IMR-90 (cell line): ENCODE measurements around the gene DNAJB9. TPM values are rescaled to one million over a fixed set of nuclear protein-coding genes. Genes with fewer than 3 reads are reported as not detected.

Experiments used
- ATAC-seq: fragments of 200-7000 bp; cut with Tn5 transposase; 2 replicates; pipeline ENCODE4 v1.9.1; 2020; ENCODE audit warnings: low read depth, mild to moderate bottlenecking, moderate library complexity
- BruUV-seq: library from RNA; stranded (reverse); fragments of 400-500 nt; replicated peaks from 2 replicates; lab custom pipeline; 2021; lab: Mats Ljungman, UMichigan
- CTCF ChIA-PET: fragments of 300-600 bp; formaldehyde crosslinking; extraction: SDS; loops from one replicate; lab custom pipeline; 2021; ENCODE audit warnings: antibody characterized with exemption; lab: Yijun Ruan, JAX
- POLR2A ChIA-PET: fragments of 300-600 bp; sonication (Branson Sonifier 250); formaldehyde crosslinking; loops from one replicate; lab custom pipeline; 2022; ENCODE audit warnings: antibody characterized with exemption; ENCODE audit not compliant: unreplicated experiment; lab: Charles Lee
- DNase-seq: peaks from one replicate; pipeline ENCODE4 v3.0.0; 2013
- H2AFZ ChIP-seq: replicated peaks from 2 replicates; pipeline ENCODE3; 2013; ENCODE audit warnings: low read length, mild to moderate bottlenecking; ENCODE audit not compliant: poor library complexity
- H2AK5ac ChIP-seq: 2 replicates; pipeline ENCODE4 v1.6.1; 2013; ENCODE audit warnings: low read depth, low read length, inconsistent platforms
- H2AK9ac ChIP-seq: replicated peaks from 2 replicates; pipeline ENCODE3; 2013; ENCODE audit warnings: mild to moderate bottlenecking, low read depth, low read length, moderate library complexity; ENCODE audit not compliant: poor library complexity
- H2BK120ac ChIP-seq: 2 replicates; pipeline ENCODE4 v1.6.1; 2013; ENCODE audit warnings: low read depth, low read length, inconsistent platforms
- H2BK15ac ChIP-seq: 3 replicates; pipeline ENCODE4 v1.6.1; 2013; ENCODE audit warnings: low read depth, low read length, inconsistent platforms
- H2BK20ac ChIP-seq: 2 replicates; pipeline ENCODE4 v1.6.1; 2013; ENCODE audit warnings: low read depth, mild to moderate bottlenecking, inconsistent platforms, low read length, moderate library complexity
- H2BK5ac ChIP-seq: 2 replicates; pipeline ENCODE4 v1.6.1; 2013; ENCODE audit warnings: mild to moderate bottlenecking, low read depth, low read length, inconsistent platforms; ENCODE audit not compliant: poor library complexity, severe bottlenecking
- H3K14ac ChIP-seq: replicated peaks from 2 replicates; pipeline ENCODE4 v1.6.1; 2013; ENCODE audit warnings: low read depth, low read length, inconsistent platforms
- H3K18ac ChIP-seq: 2 replicates; pipeline ENCODE4 v1.6.1; 2013; ENCODE audit warnings: low read depth, low read length, control low read depth
- H3K23ac ChIP-seq: 2 replicates; pipeline ENCODE4 v1.6.1; 2013; ENCODE audit warnings: low read depth, low read length, inconsistent platforms
- H3K27ac ChIP-seq: 2 replicates; pipeline ENCODE4 v1.5.1; 2013; ENCODE audit warnings: mild to moderate bottlenecking, control low read depth, low read length; ENCODE audit not compliant: insufficient read depth
- H3K27me3 ChIP-seq: 2 replicates; pipeline ENCODE4 v1.6.1; 2013; ENCODE audit warnings: low read length; ENCODE audit not compliant: control insufficient read depth, insufficient read depth
- H3K36me3 ChIP-seq: 2 replicates; pipeline ENCODE4 v1.6.1; 2013; ENCODE audit warnings: low read length, mixed read lengths; ENCODE audit not compliant: control insufficient read depth, insufficient read depth
- H3K4ac ChIP-seq: 2 replicates; pipeline ENCODE4 v1.6.1; 2013; ENCODE audit warnings: low read depth, low read length, inconsistent platforms
- H3K4me1 ChIP-seq: 2 replicates; pipeline ENCODE4 v1.6.1; 2013; ENCODE audit warnings: low read length, mixed read lengths; ENCODE audit not compliant: control insufficient read depth, insufficient read depth
- H3K4me2 ChIP-seq: 2 replicates; pipeline ENCODE4 v1.6.1; 2013; ENCODE audit warnings: low read depth, mild to moderate bottlenecking, control low read depth, low read length, moderate library complexity
- H3K4me3 ChIP-seq: 2 replicates; pipeline ENCODE4 v1.5.1; 2013; ENCODE audit warnings: low read depth, mild to moderate bottlenecking, control low read depth, low read length, moderate library complexity; ENCODE audit not compliant: insufficient read depth
- H3K56ac ChIP-seq: 2 replicates; pipeline ENCODE4 v1.6.1; 2013; ENCODE audit warnings: low read length, inconsistent platforms; ENCODE audit not compliant: insufficient read depth; ENCODE audit errors: extremely low read depth
- H3K79me1 ChIP-seq, 2 experiments: 2 replicates each; pipeline ENCODE4 v1.6.1; 2013; ENCODE audit warnings: low read length in 2 of 2, inconsistent platforms in 1 of 2, low read depth in 1 of 2
- H3K9ac ChIP-seq: 2 replicates; pipeline ENCODE4 v1.6.1; 2013; ENCODE audit warnings: low read depth, low read length, control low read depth
- H3K9me1 ChIP-seq: 2 replicates; pipeline ENCODE4 v1.6.1; 2013; ENCODE audit warnings: low read length, inconsistent platforms; ENCODE audit not compliant: insufficient read depth
- H3K9me3 ChIP-seq: 2 replicates; pipeline ENCODE4 v1.6.1; 2013; ENCODE audit warnings: low read length; ENCODE audit not compliant: control insufficient read depth, insufficient read depth
- H4K20me1 ChIP-seq: 2 replicates; pipeline ENCODE4 v1.6.1; 2013; ENCODE audit warnings: low read length, inconsistent platforms; ENCODE audit not compliant: insufficient read depth
- H4K5ac ChIP-seq: 2 replicates; pipeline ENCODE4 v1.6.1; 2013; ENCODE audit warnings: mild to moderate bottlenecking, low read depth, low read length, control low read depth
- H4K8ac ChIP-seq, 2 experiments: 2 replicates each; pipeline ENCODE4 v1.6.1; 2013; ENCODE audit warnings: low read depth in 2 of 2, low read length in 2 of 2, control low read depth in 1 of 2, inconsistent platforms in 1 of 2
- H4K91ac ChIP-seq: 2 replicates; pipeline ENCODE4 v1.6.1; 2013; ENCODE audit warnings: low read depth, low read length, inconsistent platforms; ENCODE audit not compliant: insufficient read depth
- MAZ ChIP-seq: IDR thresholded peaks from 2 replicates; pipeline ENCODE4 v1.6.1; 2012; ENCODE audit warnings: low read depth, mild to moderate bottlenecking, low read length, improper control_type of control experiment, moderate library complexity, borderline replicate concordance
- dilution Hi-C: fragments of 300-500 bp; cut with HindIII; formaldehyde crosslinking; loops from one replicate; pipeline ENCODE4 v1.14.3; 2018; ENCODE audit warnings: low sequenced_read_pairs; ENCODE audit not compliant: unreplicated experiment
- in situ Hi-C: fragments of 300-500 bp; cut with MboI; formaldehyde crosslinking; loops from 3 replicates; pipeline ENCODE4 v1.14.3; 2019; ENCODE audit warnings: low sequenced_read_pairs, inconsistent platforms, mixed read lengths
- intact Hi-C: fragments of 100-400 bp; cut with micrococcal nuclease; formaldehyde crosslinking; loops from 2 replicates; pipeline ENCODE4 v1.10.0; 2022
- polyA plus RNA-seq, 3 experiments: library from polyadenylated mRNA; depleted of rRNA; stranded (reverse); fragments of >200 nt; gene quantifications; 2 replicates each; pipeline ENCODE4 v1.2.3, GENCODE V29; 2012; ENCODE audit warnings: low replicate concordance in 1 of 3
- total RNA-seq: library from RNA; depleted of rRNA; stranded (reverse); fragments of >200 nt; gene quantifications from 2 replicates; pipeline ENCODE4 v1.2.3, GENCODE V29; 2012

DNAJB9 gene
- total and polyA plus RNA-seq, 2 of the 4 experiments (the other 2 are of a cell fraction) = 3.8 to 44.6 TPM

DNA sequence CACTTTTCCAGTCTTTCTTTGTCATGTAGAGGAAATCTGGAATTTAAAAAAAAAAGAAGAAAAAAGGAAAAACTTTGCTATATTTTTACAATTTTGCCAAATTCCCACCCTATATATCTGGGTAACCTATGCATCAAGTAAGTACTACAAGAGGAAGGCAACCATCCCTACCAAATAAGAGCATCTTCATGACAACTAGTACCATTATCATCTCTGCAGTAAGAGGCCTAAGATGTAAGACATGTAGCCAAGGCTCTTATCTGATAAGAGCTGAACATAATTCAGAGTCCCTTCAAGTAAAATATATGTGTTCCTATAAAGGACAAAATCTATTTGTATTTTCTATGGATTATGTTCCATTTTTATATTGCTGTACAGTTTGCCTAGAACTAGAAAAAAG is 3.7 kb upstream of the DNAJB9 start:
- no peak overlapping the region for H4K5ac ChIP-seq
- dilution Hi-C loops (no loop called here), intact Hi-C loops (no loop called here), in situ Hi-C loops (no loop called here)
- no peak overlapping the region for H2BK5ac ChIP-seq
- ATAC-seq (no peak), DNase-seq (no peak)
- no peak overlapping the region for H3K4me3 ChIP-seq
- H3K27ac ChIP-seq = no peak overlapping the region
- H2BK20ac ChIP-seq = no peak overlapping the region
- no peak for TF ChIP-seq MAZ
- H4K8ac ChIP-seq = no peak overlapping the region
- no peaks in the 10 kb centered on the region for H3K9me1 ChIP-seq
- H3K4me2 ChIP-seq = no peak overlapping the region
- H3K36me3 ChIP-seq = peaks cover 1% of the 10 kb centered on the region; the same call in 1 of the 2 replicates
- no peak overlapping the region for H3K14ac ChIP-seq
- H2AK5ac ChIP-seq = no peak overlapping the region
- H3K79me1 ChIP-seq = peaks cover 17 to 27% of the 10 kb centered on the region in 2 experiments
- H3K23ac ChIP-seq = no peak overlapping the region
- no peak overlapping the region for H2AFZ ChIP-seq
- H2AK9ac ChIP-seq = no peak overlapping the region
- no peak overlapping the region for H2BK120ac ChIP-seq
- no peak overlapping the region for H3K18ac ChIP-seq
- H2BK15ac ChIP-seq = no peak overlapping the region
- no peaks in the 10 kb centered on the region for H4K20me1 ChIP-seq
- no peaks in the 10 kb centered on the region for H3K27me3 ChIP-seq
- no peak overlapping the region for H3K4ac ChIP-seq
- ChIA-PET CTCF (no interaction called here), POLR2A (no interaction called here)
- BruUV-seq = no TSS peak
- no peaks in the 10 kb centered on the region for H3K9me3 ChIP-seq
- 0 out of 2 replicates have a peak, but pooled peaks cover 1% of the 10 kb centered on the region for H3K4me1 ChIP-seq
- H3K56ac ChIP-seq = no peak overlapping the region
- H4K91ac ChIP-seq = no peak overlapping the region
- no peak overlapping the region for H3K9ac ChIP-seq
